ENCODE results near the gene EIF5A2.
"Not testable (repeated sequence)": the region's sequence is repeated elsewhere in the genome, so short reads cannot be mapped to it uniquely, and the experiment has no call there.

EIF5A2 gene

GRCh38 chr3:170942011-170942410, 33.6 kb upstream of the EIF5A2 start:
- TF ChIP-seq CTCF (IDR thresholded peaks at IDR 0.05; ENCODE audit: low read length), result no peak
- no peak for TF ChIP-seq EZH2phosphoT487 (IDR thresholded peaks at IDR 0.05; ENCODE audit: low read length)
- no peak for TF ChIP-seq EZH2 (optimal IDR thresholded peaks at IDR 0.05; ENCODE audit: low read depth, low read length)
- Histone ChIP-seq H3K36me3 (replicated peaks; ENCODE audit: insufficient read depth, low read length) (no peaks in the 10 kb centered on the region), H3K27ac (ENCODE audit: low read length) (no peak overlapping the region), H3K9ac (ENCODE audit: low read length) (no peak overlapping the region), H3K9me3 (replicated peaks; ENCODE audit: insufficient read depth, low read length) (no peaks in the 10 kb centered on the region), H3K4me2 (ENCODE audit: low read depth, low read length) (no peak overlapping the region), H3F3A (ENCODE audit: insufficient read depth, low read length) (no peaks in the 10 kb centered on the region), H2AFZ (ENCODE audit: low read length) (no peak overlapping the region), H4K20me1 (ENCODE audit: insufficient read depth, low read length) (no peaks in the 10 kb centered on the region), H3K9me2 (replicated peaks; ENCODE audit: insufficient read depth, low read length) (no peaks in the 10 kb centered on the region), H3K4me3 (ENCODE audit: low read length) (no peak overlapping the region), H3K27me3 (replicated peaks; ENCODE audit: insufficient read depth, low read length) (no peaks in the 10 kb centered on the region), H3K4me1 (ENCODE audit: low read length) (no peaks in the 10 kb centered on the region), H3K79me2 (ENCODE audit: low read length) (no peaks in the 10 kb centered on the region)
- DNase-seq, result no peak

GRCh38 chr3:170941551-170941950, 33.1 kb upstream of the EIF5A2 start:
- TF ChIP-seq EZH2 (optimal IDR thresholded peaks at IDR 0.05; ENCODE audit: low read depth, low read length) (no peak), CTCF (IDR thresholded peaks at IDR 0.05; ENCODE audit: low read length) (no peak), EZH2phosphoT487 (IDR thresholded peaks at IDR 0.05; ENCODE audit: low read length) (no peak)
- Histone ChIP-seq H2AFZ (ENCODE audit: low read length) (no peak overlapping the region), H3K9me2 (replicated peaks; ENCODE audit: insufficient read depth, low read length) (no peaks in the 10 kb centered on the region), H3K4me1 (ENCODE audit: low read length) (no peaks in the 10 kb centered on the region), H3K9me3 (replicated peaks; ENCODE audit: insufficient read depth, low read length) (no peaks in the 10 kb centered on the region), H4K20me1 (ENCODE audit: insufficient read depth, low read length) (no peaks in the 10 kb centered on the region), H3K4me3 (ENCODE audit: low read length) (no peak overlapping the region), H3K9ac (ENCODE audit: low read length) (no peak overlapping the region), H3K27ac (ENCODE audit: low read length) (no peak overlapping the region), H3K27me3 (replicated peaks; ENCODE audit: insufficient read depth, low read length) (no peaks in the 10 kb centered on the region), H3K4me2 (ENCODE audit: low read depth, low read length) (no peak overlapping the region), H3K36me3 (replicated peaks; ENCODE audit: insufficient read depth, low read length) (no peaks in the 10 kb centered on the region), H3F3A (ENCODE audit: insufficient read depth, low read length) (no peaks in the 10 kb centered on the region), H3K79me2 (ENCODE audit: low read length) (no peaks in the 10 kb centered on the region)
- no peak for DNase-seq

GRCh38 chr3:170933039-170933438, 24.6 kb upstream of the EIF5A2 start:
- H4K20me1 ChIP-seq (ENCODE audit: insufficient read depth, low read length); H3K27me3 ChIP-seq (replicated peaks; ENCODE audit: insufficient read depth, low read length); H3K4me3 ChIP-seq (ENCODE audit: low read length); H3K9me2 ChIP-seq (replicated peaks; ENCODE audit: insufficient read depth, low read length); H3K79me2 ChIP-seq (ENCODE audit: low read length); H3K36me3 ChIP-seq (replicated peaks; ENCODE audit: insufficient read depth, low read length); H3K27ac ChIP-seq (ENCODE audit: low read length); H3K4me2 ChIP-seq (ENCODE audit: low read depth, low read length); H3F3A ChIP-seq (ENCODE audit: insufficient read depth, low read length); H2AFZ ChIP-seq (ENCODE audit: low read length); H3K9ac ChIP-seq (ENCODE audit: low read length); H3K9me3 ChIP-seq (replicated peaks; ENCODE audit: insufficient read depth, low read length); DNase-seq; H3K4me1 ChIP-seq (ENCODE audit: low read length): not testable (repeated sequence)

- H3K4me3 ChIP-seq (ENCODE audit: low read length); H3K9me2 ChIP-seq (replicated peaks; ENCODE audit: insufficient read depth, low read length): not testable (repeated sequence)
Measured at GRCh38 chr3:170923553-170923952, 15.1 kb upstream of the EIF5A2 start.

More at GRCh38 chr3:170923553-170923952, 15.1 kb upstream of the EIF5A2 start:
- H3K36me3 ChIP-seq (replicated peaks; ENCODE audit: insufficient read depth, low read length); H3K4me1 ChIP-seq (ENCODE audit: low read length); H3K9me3 ChIP-seq (replicated peaks; ENCODE audit: insufficient read depth, low read length); H3K4me2 ChIP-seq (ENCODE audit: low read depth, low read length); H4K20me1 ChIP-seq (ENCODE audit: insufficient read depth, low read length); H3F3A ChIP-seq (ENCODE audit: insufficient read depth, low read length); DNase-seq; H2AFZ ChIP-seq (ENCODE audit: low read length); H3K27ac ChIP-seq (ENCODE audit: low read length); H3K27me3 ChIP-seq (replicated peaks; ENCODE audit: insufficient read depth, low read length); H3K79me2 ChIP-seq (ENCODE audit: low read length); H3K9ac ChIP-seq (ENCODE audit: low read length): not testable (repeated sequence)
